Liver (tissue), 9 donors: ENCODE results near the gene BRCA2. TPM values are rescaled to one million over a fixed set of nuclear protein-coding genes. Genes with fewer than 3 reads are reported as not detected.

Experiments
- DNase-seq: peaks from one replicate; pipeline ENCODE4 v3.0.0-alpha.2; 2017; ENCODE audit warnings: low spot score
- H3K27ac ChIP-seq, 2 donors: one replicate each; pipeline ENCODE4 v1.7.0; 2013; ENCODE audit warnings: inconsistent platforms in 2 of 2, low read length in 2 of 2, control low read depth in 1 of 2, low read depth in 1 of 2, mild to moderate bottlenecking in 1 of 2
- H3K27me3 ChIP-seq, 4 donors: one replicate each; pipeline versions ENCODE4 v1.6.1 to v1.7.0; 2013; ENCODE audit warnings: low read length in 3 of 4, inconsistent platforms in 1 of 4, mild to moderate bottlenecking in 1 of 4, moderate library complexity in 1 of 4; ENCODE audit not compliant: control insufficient read depth in 4 of 4, insufficient read depth in 4 of 4
- H3K36me3 ChIP-seq, 4 donors: one replicate each; pipeline versions ENCODE4 v1.6.1 to v1.7.0; 2013; ENCODE audit warnings: low read length in 3 of 4, mild to moderate bottlenecking in 3 of 4, low read depth in 1 of 4, moderate library complexity in 1 of 4; ENCODE audit not compliant: control insufficient read depth in 4 of 4, insufficient read depth in 3 of 4
- H3K4me1 ChIP-seq, 4 donors: one replicate each; pipeline versions ENCODE4 v1.6.1 to v1.7.0; 2013; ENCODE audit warnings: low read length in 3 of 4, mild to moderate bottlenecking in 3 of 4, moderate library complexity in 1 of 4; ENCODE audit not compliant: control insufficient read depth in 4 of 4, insufficient read depth in 4 of 4
- H3K4me3 ChIP-seq, 3 donors: one replicate each; pipeline versions ENCODE4 v1.6.1 to v1.7.0; 2013; ENCODE audit warnings: low read length in 3 of 3, control low read depth in 1 of 3, low read depth in 1 of 3, mild to moderate bottlenecking in 1 of 3
- H3K9ac ChIP-seq, 2 donors: one replicate each; pipeline ENCODE4 v1.7.0; 2013; ENCODE audit warnings: low read length in 2 of 2, mild to moderate bottlenecking in 2 of 2, moderate library complexity in 2 of 2, control low read depth in 1 of 2, low read depth in 1 of 2
- H3K9me3 ChIP-seq, 4 donors: one replicate each; pipeline versions ENCODE4 v1.6.1 to v1.7.0; 2013; ENCODE audit warnings: low read length in 3 of 4; ENCODE audit not compliant: control insufficient read depth in 4 of 4
- RAD21 ChIP-seq, 2 donors: IDR thresholded peaks; 2 replicates each; pipeline ENCODE4 v1.6.1; 2016; ENCODE audit warnings: antibody characterized with exemption in 2 of 2, mild to moderate bottlenecking in 2 of 2
- REST ChIP-seq: IDR thresholded peaks from 2 replicates; pipeline ENCODE4 v1.6.1; 2016; ENCODE audit warnings: antibody characterized with exemption, mild to moderate bottlenecking
- RXRA ChIP-seq, 2 donors: IDR thresholded peaks; 2 replicates each; pipeline ENCODE4 v1.6.1; 2017 to 2018; ENCODE audit warnings: antibody characterized with exemption in 2 of 2, mild to moderate bottlenecking in 1 of 2
- SP1 ChIP-seq: IDR thresholded peaks from 2 replicates; pipeline ENCODE4 v1.6.1; 2018; ENCODE audit warnings: antibody characterized with exemption, mild to moderate bottlenecking
- YY1 ChIP-seq: IDR thresholded peaks from 2 replicates; pipeline ENCODE4 v1.6.1; 2016; ENCODE audit warnings: antibody characterized with exemption, mild to moderate bottlenecking
- WGBS: extraction: QIAGEN DNeasy Blood & Tissue Kit; methylation state at CpG from one replicate; pipeline ENCODE4 v1.1.7; 2013; 5-methylcytosine and 5-hydroxymethylcytosine counted together
- polyA plus RNA-seq, 2 donors: library from polyadenylated mRNA; stranded (reverse) in 1 of 2; unstranded in 1 of 2; fragments of 200-250 nt in 1 of 2; fragments of >200 nt in 1 of 2; fragmentation: Nextera tagmentation in 1 of 2; extraction: Ambion mirVana in 1 of 2; gene quantifications; one replicate each; pipeline versions ENCODE4 v1.2.1 to v1.2.3, GENCODE V29; 2013 to 2015
- total RNA-seq, 2 donors: library from RNA; depleted of rRNA; stranded (reverse); fragments of >200 nt; gene quantifications; one replicate each; pipeline ENCODE4 v1.2.3, GENCODE V29; 2014
- TF ChIP-seq, protein P1 (sequence below): IDR thresholded peaks from 2 replicates; pipeline ENCODE4 v1.6.1; 2016; ENCODE audit warnings: antibody characterized with exemption
- TF ChIP-seq, protein P2 (sequence below): IDR thresholded peaks from 2 replicates; pipeline ENCODE4 v1.6.1; 2016; ENCODE audit warnings: antibody characterized with exemption
- donor health status: healthy.
- donor health status: healthy.
- donor health status: healthy.
- donor health status: healthy.
- donor health status: healthy.

BRCA2 gene
- total and polyA plus RNA-seq, 4 donors, result 0.39 to 10.8 (median 0.86) TPM

- TF ChIP-seq RAD21 (IDR thresholded peaks at IDR 0.05), result no peak
- H3K36me3 ChIP-seq, result peaks cover 0 to 3% (median 0%) of the 10 kb centered on the region in 4 donors
- H3K4me1 ChIP-seq, result peaks cover 2 to 10% (median 5%) of the 10 kb centered on the region in 4 donors
- WGBS, result 78% methylated on average over 6 of the region's 6 CpGs
- no peak overlapping the region for H3K9ac ChIP-seq
- no peaks in the 10 kb centered on the region for H3K9me3 ChIP-seq
- H3K27me3 ChIP-seq, result no peaks in the 10 kb centered on the region
- no peak overlapping the region for H3K4me3 ChIP-seq
- H3K27ac ChIP-seq, result peak overlapping the region in 1 of 2 donors; percentile 3
- no peak for DNase-seq
These were observed 114.9 kb downstream of the BRCA2 start for GRCh38 chr13:32430018-32430747.

DNA sequence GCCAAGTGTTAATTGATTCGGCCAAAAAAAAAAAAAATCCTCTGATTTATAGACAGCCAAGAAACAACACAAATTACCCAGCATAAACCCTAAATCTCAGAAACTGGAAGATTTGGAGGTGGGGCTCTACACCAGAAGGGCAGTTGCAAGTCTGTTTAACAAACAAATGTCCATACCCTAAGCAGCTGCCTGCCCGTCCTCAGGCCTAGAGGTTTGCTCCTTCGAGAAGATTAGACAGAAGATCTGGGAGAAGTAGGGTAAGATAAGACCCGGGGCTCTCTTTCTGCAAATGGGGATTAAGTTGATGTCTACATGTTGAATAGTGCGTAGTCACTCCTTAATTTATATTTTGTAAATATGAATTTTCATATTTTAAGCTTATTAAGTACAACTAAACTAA is 116.1 kb downstream of the BRCA2 start:
- Histone ChIP-seq H3K27ac (no peak overlapping the region), H3K36me3 (peaks cover 0 to 3% (median 0%) of the 10 kb centered on the region in 4 donors), H3K4me1 (peaks cover 0 to 2% (median 0%) of the 10 kb centered on the region in 4 donors), H3K9me3 (no peaks in the 10 kb centered on the region), H3K4me3 (no peak overlapping the region), H3K27me3 (no peaks in the 10 kb centered on the region), H3K9ac (no peak overlapping the region)
- WGBS, result 95% methylated on average over 5 of the region's 5 CpGs
- no peak for TF ChIP-seq REST
- TF ChIP-seq, protein P1, sequence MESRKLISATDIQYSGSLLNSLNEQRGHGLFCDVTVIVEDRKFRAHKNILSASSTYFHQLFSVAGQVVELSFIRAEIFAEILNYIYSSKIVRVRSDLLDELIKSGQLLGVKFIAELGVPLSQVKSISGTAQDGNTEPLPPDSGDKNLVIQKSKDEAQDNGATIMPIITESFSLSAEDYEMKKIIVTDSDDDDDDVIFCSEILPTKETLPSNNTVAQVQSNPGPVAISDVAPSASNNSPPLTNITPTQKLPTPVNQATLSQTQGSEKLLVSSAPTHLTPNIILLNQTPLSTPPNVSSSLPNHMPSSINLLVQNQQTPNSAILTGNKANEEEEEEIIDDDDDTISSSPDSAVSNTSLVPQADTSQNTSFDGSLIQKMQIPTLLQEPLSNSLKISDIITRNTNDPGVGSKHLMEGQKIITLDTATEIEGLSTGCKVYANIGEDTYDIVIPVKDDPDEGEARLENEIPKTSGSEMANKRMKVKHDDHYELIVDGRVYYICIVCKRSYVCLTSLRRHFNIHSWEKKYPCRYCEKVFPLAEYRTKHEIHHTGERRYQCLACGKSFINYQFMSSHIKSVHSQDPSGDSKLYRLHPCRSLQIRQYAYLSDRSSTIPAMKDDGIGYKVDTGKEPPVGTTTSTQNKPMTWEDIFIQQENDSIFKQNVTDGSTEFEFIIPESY, result no peak
- TF ChIP-seq YY1, result no peak
- TF ChIP-seq RXRA (IDR thresholded peaks at IDR 0.05), result no peak
- TF ChIP-seq SP1, result no peak
- no peak for DNase-seq

GRCh38 chr13:32432856-32433255 is 117.5 kb downstream of the BRCA2 start:
- Histone ChIP-seq H3K36me3 (peaks cover 0 to 6% (median 1%) of the 10 kb centered on the region in 4 donors), H3K27me3 (no peaks in the 10 kb centered on the region), H3K27ac (no peak overlapping the region), H3K4me3 (no peak overlapping the region), H3K9me3 (no peaks in the 10 kb centered on the region), H3K9ac (no peak overlapping the region), H3K4me1 (peaks cover 0 to 2% (median 0%) of the 10 kb centered on the region in 4 donors)
- TF ChIP-seq, protein P2, sequence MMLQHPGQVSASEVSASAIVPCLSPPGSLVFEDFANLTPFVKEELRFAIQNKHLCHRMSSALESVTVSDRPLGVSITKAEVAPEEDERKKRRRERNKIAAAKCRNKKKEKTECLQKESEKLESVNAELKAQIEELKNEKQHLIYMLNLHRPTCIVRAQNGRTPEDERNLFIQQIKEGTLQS, result no peak
- 95% methylated on average over 3 of the region's 3 CpGs for WGBS
- no peak for DNase-seq
